OCI-LY3 (cell line): ENCODE data around the gene RPSA.

Experiments
- CTCF ChIP-seq: fragments of 200-600, 300-600 bp; sonication (generic); IDR thresholded peaks from 2 replicates; pipeline ENCODE4 v1.5.1; 2014; ENCODE audit warnings: antibody characterized with exemption, low read length, low read depth
- EZH2phosphoT487 ChIP-seq: fragments of 200-600 bp; shearing (Covaris generic); IDR thresholded peaks from 2 replicates; pipeline ENCODE4 v1.6.1; 2018; ENCODE audit warnings: antibody characterized with exemption, mixed run types, low read depth

- TF ChIP-seq CTCF (no peak), EZH2phosphoT487 (no peak)
These were observed 43.7 kb upstream of the RPSA start for GRCh38 chr3:39362812-39363211.
